Activated naive CD4-positive, alpha-beta T cell treated with anti-CD3 and anti-CD28 coated beads for 36 hours (primary cell): ENCODE measurements around the gene VRK3. TPM values are rescaled to one million over a fixed set of nuclear protein-coding genes. Genes with fewer than 3 reads are reported as not detected.

ENCODE experiments used
- CTCF ChIA-PET: fragments of 350-600 bp; sonication (Branson Sonifier 250); formaldehyde crosslinking; loops from one replicate; lab custom pipeline; 2021; ENCODE audit warnings: antibody characterized with exemption; lab: Charles Lee
- DNase-seq: peaks from one replicate; pipeline ENCODE4 v3.0.0-alpha.2; 2020
- H3K27ac Mint-ChIP-seq: one replicate; pipeline ENCODE4 v1.8.0; 2021; ENCODE audit warnings: mild to moderate bottlenecking, mixed read lengths
- H3K27me3 Mint-ChIP-seq: one replicate; pipeline ENCODE4 v1.8.0; 2021; ENCODE audit warnings: low read depth, mixed read lengths
- H3K36me3 Mint-ChIP-seq: one replicate; pipeline ENCODE4 v1.8.0; 2021; ENCODE audit warnings: low read depth, mixed read lengths
- H3K4me1 Mint-ChIP-seq: one replicate; pipeline ENCODE4 v1.8.0; 2021; ENCODE audit warnings: low read depth, mixed read lengths
- H3K4me3 Mint-ChIP-seq: one replicate; pipeline ENCODE4 v1.8.0; 2021; ENCODE audit warnings: mild to moderate bottlenecking, moderate library complexity, mixed read lengths
- H3K9me3 Mint-ChIP-seq: one replicate; pipeline ENCODE4 v1.8.0; 2021; ENCODE audit warnings: mixed read lengths
- intact Hi-C: fragments of 100-400 bp; cut with micrococcal nuclease; formaldehyde crosslinking; loops from one replicate; pipeline ENCODE4 v1.15.1; 2023
- total RNA-seq, 2 experiments: library from RNA; stranded (reverse); gene quantifications; one replicate each; pipeline ENCODE4 v1.2.3, GENCODE V29; 2021

Gene VRK3
- total RNA-seq, 2 experiments from 2014 or later, result 45.7 to 54.3 TPM

- Mint-ChIP-seq H3K9me3 (no peaks in the 10 kb centered on the region), H3K4me3 (no peak overlapping the region), H3K4me1 (peaks cover 44% of the 10 kb centered on the region), H3K27ac (peak overlapping the region; percentile 41), H3K27me3 (no peaks in the 10 kb centered on the region), H3K36me3 (peaks cover 24% of the 10 kb centered on the region)
- peak; percentile 68 for DNase-seq
- CTCF ChIA-PET, result interaction anchor here (1.4 to 2.0 kb wide), 2 partner anchors 50 to 52 kb away, joined by 4 to 11 read pairs; no protein-coding TSS in a partner anchor
- intact Hi-C loops, result no loop called here
Observed at GRCh38 chr19:49932731-49933131, 92.4 kb downstream of the VRK3 start.

DNA sequence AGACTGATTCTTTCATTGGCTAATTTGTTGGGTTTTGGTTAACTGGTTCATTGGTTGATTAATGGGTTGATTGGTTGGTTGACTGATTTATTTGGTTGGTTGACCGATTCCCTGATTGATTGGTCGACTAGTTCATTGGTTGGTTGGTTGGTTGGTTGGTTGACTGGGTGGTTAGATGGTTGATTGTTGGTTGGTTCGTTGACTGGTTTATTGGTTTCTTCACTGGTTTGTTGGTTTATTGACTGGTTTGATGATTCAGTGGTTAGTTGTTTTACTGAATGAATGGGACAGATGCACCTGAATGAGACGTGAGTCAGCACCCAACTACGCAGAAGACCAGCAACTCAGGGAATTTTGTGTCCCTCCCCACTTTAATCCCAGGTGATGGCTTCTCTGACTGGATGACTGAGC is 93.1 kb downstream of the VRK3 start:
- Mint-ChIP-seq H3K4me3 (no peak overlapping the region), H3K36me3 (peaks cover 31% of the 10 kb centered on the region), H3K9me3 (no peaks in the 10 kb centered on the region), H3K4me1 (peaks cover 49% of the 10 kb centered on the region), H3K27ac (peak overlapping the region; percentile 6), H3K27me3 (no peaks in the 10 kb centered on the region)
- intact Hi-C loops, result no loop called here
- CTCF ChIA-PET, result no interaction called here
- DNase-seq, result no peak

- CTCF ChIA-PET, result interaction anchor here (0.6 kb wide), 1 partner anchor 56 kb away, joined by 3 read pairs; no protein-coding TSS in a partner anchor
Observed at GRCh38 chr19:49931293-49932040, 93.7 kb downstream of the VRK3 start.

DNA sequence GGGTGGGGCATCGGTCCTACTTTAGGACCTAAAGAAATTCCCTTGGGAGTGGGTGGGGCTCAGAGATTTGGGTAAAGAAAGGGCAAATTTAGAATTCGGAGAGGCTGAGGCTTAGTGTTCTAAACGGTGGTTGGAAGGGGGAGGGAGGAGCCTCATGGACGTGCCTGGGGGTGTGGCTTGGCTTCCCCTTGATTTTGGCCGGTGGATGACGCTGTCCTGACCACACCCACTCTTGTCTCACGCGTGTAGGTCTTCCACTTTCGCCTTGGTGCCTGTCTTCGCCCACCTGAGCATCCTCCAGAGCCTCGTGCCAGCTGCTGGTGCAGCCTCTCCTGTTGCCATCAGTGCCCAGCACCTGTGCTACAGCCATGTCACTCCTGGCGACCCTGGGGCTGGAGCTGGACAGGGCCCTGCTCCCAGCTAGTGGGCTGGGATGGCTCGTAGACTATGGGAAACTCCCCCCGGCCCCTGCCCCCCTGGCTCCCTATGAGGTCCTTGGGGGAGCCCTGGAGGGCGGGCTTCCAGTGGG is 94.6 kb downstream of the VRK3 start:
- Mint-ChIP-seq H3K9me3 (no peaks in the 10 kb centered on the region), H3K36me3 (peaks cover 37% of the 10 kb centered on the region), H3K27me3 (no peaks in the 10 kb centered on the region), H3K27ac (peak overlapping the region; percentile 100), H3K4me3 (peak overlapping the region; percentile 89), H3K4me1 (peaks cover 56% of the 10 kb centered on the region)
- intact Hi-C loops, result no loop called here
- CTCF ChIA-PET, result interaction anchor here (0.6 kb wide), 2 partner anchors 14 to 56 kb away, joined by 3 to 4 read pairs; no protein-coding TSS in a partner anchor
- peak; percentile 23 for DNase-seq

More at GRCh38 chr19:49931293-49932040, 93.7 kb downstream of the VRK3 start:
- Mint-ChIP-seq H3K36me3 (peaks cover 33% of the 10 kb centered on the region), H3K27ac (peak overlapping the region; percentile 6), H3K4me1 (peaks cover 53% of the 10 kb centered on the region), H3K9me3 (no peaks in the 10 kb centered on the region), H3K27me3 (no peaks in the 10 kb centered on the region), H3K4me3 (no peak overlapping the region)
- intact Hi-C loops, result no loop called here
- no peak for DNase-seq

- peaks cover 60% of the 10 kb centered on the region for H3K4me1 Mint-ChIP-seq
- intact Hi-C loops, result loop anchor here (1.0 kb wide), 6 partner anchors 19 to 164 kb away; partner anchors contain the start of genes AKT1S1, TBC1D17 and VRK3
- H3K9me3 Mint-ChIP-seq, result no peaks in the 10 kb centered on the region
- no peaks in the 10 kb centered on the region for H3K27me3 Mint-ChIP-seq
- DNase-seq, result peak; percentile 97
- peak overlapping the region; percentile 89 for H3K4me3 Mint-ChIP-seq
- H3K36me3 Mint-ChIP-seq, result peaks cover 40% of the 10 kb centered on the region
- CTCF ChIA-PET, result interaction anchor here (0.6 to 2.8 kb wide), 2 partner anchors 8 to 14 kb away, joined by 4 to 9 read pairs; no protein-coding TSS in a partner anchor
- peak overlapping the region; percentile 100 for H3K27ac Mint-ChIP-seq
Observed at GRCh38 chr19:49929611-49930482, 95.3 kb downstream of the VRK3 start.

- CTCF ChIA-PET, result interaction anchor here (2.8 kb wide), 1 partner anchor 9 kb away, joined by 9 read pairs; no protein-coding TSS in a partner anchor
- peaks cover 65% of the 10 kb centered on the region for H3K4me1 Mint-ChIP-seq
- peak within 1 kb of the TSS; percentile 100 for H3K27ac Mint-ChIP-seq
- peak; percentile 93 for DNase-seq
- peak within 1 kb of the TSS; percentile 89 for H3K4me3 Mint-ChIP-seq
- H3K36me3 Mint-ChIP-seq, result peaks cover 45% of the 10 kb centered on the region
- intact Hi-C loops, result loop anchor here (1.0 kb wide), 6 partner anchors 18 to 163 kb away; partner anchors contain the start of genes AKT1S1, TBC1D17 and VRK3
- H3K27me3 Mint-ChIP-seq, result no peaks in the 10 kb centered on the region
- no peaks in the 10 kb centered on the region for H3K9me3 Mint-ChIP-seq
Observed at GRCh38 chr19:49929121-49929610, 96.0 kb downstream of the VRK3 start, which contains the start of the genes ATF5 and NUP62. Gene ATF5 (plus strand): TSS chr19:49929205. CDS start chr19:49930851, 1,646 bp downstream. Gene NUP62 (minus strand): TSS chr19:49929504. CDS start chr19:49909807, 19,697 bp downstream.

GRCh38 chr19:49927526-49928264 is 97.5 kb downstream of the VRK3 start:
- H3K36me3 Mint-ChIP-seq, result peaks cover 48% of the 10 kb centered on the region

DNA sequence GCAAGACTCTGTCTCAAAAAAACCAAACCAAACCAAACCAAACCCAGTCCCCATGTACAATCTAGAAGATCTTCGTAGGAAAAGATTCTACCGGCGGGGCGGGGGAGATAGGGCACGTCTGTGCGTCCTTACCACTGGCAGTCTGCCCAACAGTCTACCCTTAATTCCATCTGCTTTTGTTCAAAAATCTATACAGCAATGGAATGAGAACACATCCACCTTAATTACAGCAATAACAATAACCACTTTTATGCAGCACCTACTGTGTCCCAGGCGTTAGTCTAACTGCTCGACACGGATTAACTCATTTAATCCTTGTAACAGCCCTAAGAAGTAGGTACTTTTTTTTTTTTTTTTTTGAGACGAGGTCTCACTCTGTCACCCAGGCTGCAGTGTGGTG is 98.7 kb downstream of the VRK3 start:
- intact Hi-C loops, result no loop called here
- Mint-ChIP-seq H3K36me3 (peaks cover 49% of the 10 kb centered on the region), H3K4me1 (peaks cover 61% of the 10 kb centered on the region), H3K27me3 (no peaks in the 10 kb centered on the region), H3K9me3 (no peaks in the 10 kb centered on the region), H3K4me3 (no peak overlapping the region), H3K27ac (peak overlapping the region; percentile 41)
- CTCF ChIA-PET, result no interaction called here
- DNase-seq, result no peak

More at GRCh38 chr19:49927526-49928264, 97.5 kb downstream of the VRK3 start:
- Mint-ChIP-seq H3K27ac (peak overlapping the region; percentile 100), H3K9me3 (no peaks in the 10 kb centered on the region), H3K4me3 (peak overlapping the region; percentile 89), H3K4me1 (peaks cover 60% of the 10 kb centered on the region), H3K27me3 (no peaks in the 10 kb centered on the region)
- DNase-seq, result no peak
- CTCF ChIA-PET, result interaction anchor here (0.6 to 2.8 kb wide), 4 partner anchors 10 to 239 kb away, joined by 3 to 9 read pairs (median 4); no protein-coding TSS in a partner anchor
- intact Hi-C loops, result no loop called here

Other genes starting within 250 kb of the VRK3 start
- 10 to 100 TPM; 14.5 to 14.9 TPM for gene FUZ, start 212.1 kb downstream of the VRK3 start, total RNA-seq
- 10 to 100 TPM; 32.4 to 39.2 TPM for gene MED25, start 207.1 kb downstream of the VRK3 start, total RNA-seq
- 10 to 100 TPM; 66.0 to 68.0 TPM for gene PTOV1, start 174.2 kb downstream of the VRK3 start, total RNA-seq
- gene PNKP, start 157.8 kb downstream of the VRK3 start, total RNA-seq, result 10 to 100 TPM; 64.4 to 65.9 TPM
- 10 to 100 TPM; 13.3 to 14.2 TPM for gene AKT1S1, start 148.0 kb downstream of the VRK3 start, total RNA-seq
- gene TBC1D17, start 147.7 kb downstream of the VRK3 start, total RNA-seq, result 10 to 100 TPM; 29.8 to 32.4 TPM
- 1 to 10 TPM; 7.2 to 7.5 TPM for gene IL4I1, start 128.5 kb downstream of the VRK3 start, total RNA-seq
- gene ATF5, start 96.2 kb downstream of the VRK3 start, total RNA-seq, result 1 to 10 TPM; 8.0 to 8.8 TPM
- gene NUP62, start 95.9 kb downstream of the VRK3 start, total RNA-seq, result 10 to 100 TPM; 89.2 to 92.5 TPM
- not detected for gene SIGLEC11, start 64.2 kb downstream of the VRK3 start, total RNA-seq
- 10 to 100 TPM; 13.1 to 13.6 TPM for gene ZNF473, start 633 bp upstream of the VRK3 start, total RNA-seq
- gene IZUMO2, start 137.9 kb upstream of the VRK3 start, total RNA-seq, result not detected
- not detected for gene MYH14, start 178.2 kb upstream of the VRK3 start, total RNA-seq